ENCODE results near the gene RAB40C. TPM values are rescaled to one million over a fixed set of nuclear protein-coding genes. Genes with fewer than 3 reads are reported as not detected.

Gene RAB40C
- total RNA-seq, 1 experiment from 2014 or later: 19.9 TPM

GRCh38 chr16:610513-611381 is 20.9 kb downstream of the RAB40C start:
- no peak for DNase-seq (ENCODE audit: low spot score)
- intact Hi-C loops (cut with micrococcal nuclease; ENCODE audit: unreplicated experiment): no loop called here
- no peak overlapping the region for H3K4me3 ChIP-seq (ENCODE audit: low read depth, low read length, poor library complexity, severe bottlenecking)
- no peaks in the 10 kb centered on the region for H3K4me1 ChIP-seq (ENCODE audit: insufficient read depth, low read length, poor library complexity, severe bottlenecking)
- CTCF ChIA-PET: no interaction called here
- H3K27ac ChIP-seq (ENCODE audit: low read depth, low read length, poor library complexity, severe bottlenecking): no peak overlapping the region
- no peaks in the 10 kb centered on the region for H3K27me3 ChIP-seq (replicated peaks; ENCODE audit: insufficient read depth, low read depth, low read length, poor library complexity)
- H3K36me3 ChIP-seq (ENCODE audit: insufficient read depth, low read length, poor library complexity, severe bottlenecking): no peaks in the 10 kb centered on the region
- no peak for TF ChIP-seq EZH2 (IDR thresholded peaks at IDR 0.05; ENCODE audit: borderline replicate concordance, low read depth, low read length, poor library complexity, severe bottlenecking)
- TF ChIP-seq CTCF (conservative IDR thresholded peaks at IDR 0.05; ENCODE audit: low read depth, low read length): peak; percentile 55
- POLR2A ChIA-PET (ENCODE audit: low non-redundant PET): no interaction called here
- no TSS peak for BruUV-seq (replicated peaks)
- H3K9me3 ChIP-seq (ENCODE audit: low read depth, low read length, poor library complexity, severe bottlenecking): no peaks in the 10 kb centered on the region

- TF ChIP-seq EZH2 (IDR thresholded peaks at IDR 0.05; ENCODE audit: borderline replicate concordance, low read depth, low read length, poor library complexity, severe bottlenecking) (no peak), CTCF (conservative IDR thresholded peaks at IDR 0.05; ENCODE audit: low read depth, low read length) (no peak)
Measured at GRCh38 chr16:615122-615521, 25.3 kb downstream of the RAB40C start.

GRCh38 chr16:616733-617586 is 27.1 kb downstream of the RAB40C start:
- ChIA-PET CTCF (no interaction called here), POLR2A (ENCODE audit: low non-redundant PET) (no interaction called here)
- no peaks in the 10 kb centered on the region for H3K9me3 ChIP-seq (ENCODE audit: low read depth, low read length, poor library complexity, severe bottlenecking)
- BruUV-seq (replicated peaks): no TSS peak
- intact Hi-C loops (cut with micrococcal nuclease; ENCODE audit: unreplicated experiment): no loop called here
- peaks cover 4% of the 10 kb centered on the region for H3K4me1 ChIP-seq (ENCODE audit: insufficient read depth, low read length, poor library complexity, severe bottlenecking)
- no peak for DNase-seq (ENCODE audit: low spot score)
- TF ChIP-seq CTCF (conservative IDR thresholded peaks at IDR 0.05; ENCODE audit: low read depth, low read length) (no peak), EZH2 (IDR thresholded peaks at IDR 0.05; ENCODE audit: borderline replicate concordance, low read depth, low read length, poor library complexity, severe bottlenecking) (no peak)
- H3K4me3 ChIP-seq (ENCODE audit: low read depth, low read length, poor library complexity, severe bottlenecking): no peak overlapping the region
- H3K27me3 ChIP-seq (replicated peaks; ENCODE audit: insufficient read depth, low read depth, low read length, poor library complexity): no peaks in the 10 kb centered on the region
- no peak overlapping the region for H3K27ac ChIP-seq (ENCODE audit: low read depth, low read length, poor library complexity, severe bottlenecking)
- H3K36me3 ChIP-seq (ENCODE audit: insufficient read depth, low read length, poor library complexity, severe bottlenecking): no peaks in the 10 kb centered on the region

More at GRCh38 chr16:615122-615521, 25.3 kb downstream of the RAB40C start:
- no peaks in the 10 kb centered on the region for H3K4me1 ChIP-seq (ENCODE audit: insufficient read depth, low read length, poor library complexity, severe bottlenecking)
- no peak for DNase-seq (ENCODE audit: low spot score)
- no peak overlapping the region for H3K27ac ChIP-seq (ENCODE audit: low read depth, low read length, poor library complexity, severe bottlenecking)
- no peak overlapping the region for H3K4me3 ChIP-seq (ENCODE audit: low read depth, low read length, poor library complexity, severe bottlenecking)
- H3K9me3 ChIP-seq (ENCODE audit: low read depth, low read length, poor library complexity, severe bottlenecking): no peaks in the 10 kb centered on the region
- no TSS peak for BruUV-seq (replicated peaks)
- no peaks in the 10 kb centered on the region for H3K36me3 ChIP-seq (ENCODE audit: insufficient read depth, low read length, poor library complexity, severe bottlenecking)
- no peaks in the 10 kb centered on the region for H3K27me3 ChIP-seq (replicated peaks; ENCODE audit: insufficient read depth, low read depth, low read length, poor library complexity)
- POLR2A ChIA-PET (ENCODE audit: low non-redundant PET): no interaction called here
- intact Hi-C loops (cut with micrococcal nuclease; ENCODE audit: unreplicated experiment): no loop called here
- CTCF ChIA-PET: no interaction called here
